Activated T-helper 2 cell treated with anti-CD3 and anti-CD28 coated beads, Interferon-gamma antibody, Interleukin-2, Interleukin-4, amounts not matched to agents 10 μg/mL and 5 μg/mL and 100 μg/mL, durations not matched to agents 14 hours and 24 hours and 36 hours (primary cell): ENCODE results near the gene CAPN5. TPM values are rescaled to one million over a fixed set of nuclear protein-coding genes. Genes with fewer than 3 reads are reported as not detected.
"Not testable (repeated sequence)": the region's sequence is repeated elsewhere in the genome, so short reads cannot be mapped to it uniquely, and the experiment has no call there.

ENCODE experiments used
- DNase-seq: peaks from one replicate; pipeline ENCODE4 v3.0.0; 2021; ENCODE audit warnings: low spot score
- H3K27ac Mint-ChIP-seq: one replicate; pipeline ENCODE4 v1.8.0; 2021; ENCODE audit warnings: mixed read lengths
- H3K27me3 Mint-ChIP-seq: one replicate; pipeline ENCODE4 v1.8.0; 2021; ENCODE audit warnings: low read depth, mixed read lengths
- H3K36me3 Mint-ChIP-seq: one replicate; pipeline ENCODE4 v1.8.0; 2021; ENCODE audit warnings: low read depth, mixed read lengths
- H3K4me1 Mint-ChIP-seq: one replicate; pipeline ENCODE4 v1.8.0; 2021; ENCODE audit warnings: low read depth, mixed read lengths
- H3K4me3 Mint-ChIP-seq: one replicate; pipeline ENCODE4 v1.8.0; 2021; ENCODE audit warnings: low read depth, mild to moderate bottlenecking, moderate library complexity, mixed read lengths
- H3K9me3 Mint-ChIP-seq: one replicate; pipeline ENCODE4 v1.8.0; 2021; ENCODE audit warnings: mixed read lengths
- intact Hi-C: fragments of 100-400 bp; cut with micrococcal nuclease; formaldehyde crosslinking; loops from one replicate; pipeline ENCODE4 v1.15.1; 2023
- total RNA-seq: library from RNA; stranded (reverse); gene quantifications from 2 replicates; pipeline ENCODE4 v1.2.3, GENCODE V29; 2022

CAPN5 gene
- total RNA-seq, 1 donor from 2014 or later, result 0.55 TPM

DNA sequence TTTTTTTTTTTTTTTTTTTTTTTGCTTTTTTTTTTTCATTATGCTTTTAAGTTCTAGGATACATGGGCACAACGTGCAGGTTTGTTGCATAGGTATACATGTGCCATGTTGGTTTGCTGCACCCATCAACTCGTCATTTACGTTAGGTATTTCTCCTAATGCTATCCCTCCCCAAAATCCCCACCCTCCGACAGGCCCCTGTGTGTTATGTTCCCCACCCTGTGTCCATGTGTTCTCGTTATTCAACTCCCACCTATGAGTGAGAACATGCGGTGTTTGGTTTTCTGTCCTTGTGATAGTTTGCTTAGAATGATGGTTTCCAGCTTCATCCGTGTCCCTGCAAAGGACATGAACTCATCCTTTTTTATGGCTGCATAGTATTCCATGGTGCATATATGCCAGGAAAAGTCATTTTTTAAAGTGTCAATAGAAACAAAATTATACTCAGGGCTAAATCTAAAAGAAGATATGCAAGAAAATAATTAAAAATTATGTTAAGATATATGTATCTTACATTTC lies 18.8 kb upstream of the CAPN5 start:
- H3K27ac Mint-ChIP-seq, H3K9me3 Mint-ChIP-seq, H3K4me3 Mint-ChIP-seq, DNase-seq, H3K36me3 Mint-ChIP-seq: not testable (repeated sequence)
- Mint-ChIP-seq H3K4me1 (peaks cover 10% of the 10 kb centered on the region), H3K27me3 (peaks cover 16% of the 10 kb centered on the region)
- intact Hi-C loops, result loop anchor here (1.0 to 5.0 kb wide), 5 partner anchors 18 to 243 kb away; partner anchors contain the start of gene CAPN5

DNA sequence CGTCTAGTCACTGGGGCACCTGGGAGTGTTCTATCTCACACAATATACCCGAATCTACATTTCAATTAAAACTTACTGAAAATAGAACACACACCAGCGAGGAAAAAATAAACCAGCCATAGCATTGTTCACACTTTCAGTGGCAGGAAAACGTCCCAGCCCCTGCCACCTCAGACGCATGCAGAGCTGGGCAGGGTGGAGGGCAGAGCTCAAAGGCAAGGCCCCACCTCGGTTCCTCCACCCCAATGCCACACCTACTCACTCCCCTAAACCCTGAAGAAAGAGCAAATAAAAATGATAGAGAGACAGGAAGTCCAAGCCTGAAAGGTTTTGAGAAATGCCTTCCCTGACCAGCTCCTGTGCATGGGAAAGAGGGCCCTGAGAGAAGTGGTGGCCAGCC lies 17.7 kb upstream of the CAPN5 start:
- H3K9me3 Mint-ChIP-seq, result no peaks in the 10 kb centered on the region
- H3K36me3 Mint-ChIP-seq, result no peaks in the 10 kb centered on the region
- peaks cover 10% of the 10 kb centered on the region for H3K4me1 Mint-ChIP-seq
- DNase-seq, result no peak
- H3K4me3 Mint-ChIP-seq, result no peak overlapping the region
- H3K27me3 Mint-ChIP-seq, result peaks cover 16% of the 10 kb centered on the region
- intact Hi-C loops, result loop anchor here (5.0 kb wide), 1 partner anchor 127 kb away; no protein-coding TSS in a partner anchor
- H3K27ac Mint-ChIP-seq, result no peak overlapping the region

DNA sequence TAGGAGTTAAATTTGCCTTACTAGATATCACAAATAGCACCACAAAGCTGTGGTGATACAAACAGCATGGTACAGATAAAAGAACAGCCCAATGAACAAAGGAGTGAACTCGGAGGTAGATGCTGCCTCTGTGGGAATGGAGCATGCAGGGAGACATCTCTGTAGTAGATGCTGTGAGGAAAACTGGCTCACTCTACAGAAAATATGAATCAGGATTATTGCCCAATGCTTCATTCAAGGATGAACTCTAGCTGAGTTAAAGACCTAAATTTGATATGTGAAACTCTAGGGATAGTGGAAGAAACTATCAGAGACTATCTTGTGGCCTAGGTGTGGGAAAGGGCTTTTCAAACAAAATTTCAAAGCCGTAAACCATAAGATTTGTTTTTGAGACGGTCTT lies 15.3 kb upstream of the CAPN5 start:
- H3K4me3 Mint-ChIP-seq, result no peak overlapping the region
- intact Hi-C loops, result no loop called here
- peaks cover 6% of the 10 kb centered on the region for H3K9me3 Mint-ChIP-seq
- no peak overlapping the region for H3K27ac Mint-ChIP-seq
- no peaks in the 10 kb centered on the region for H3K36me3 Mint-ChIP-seq
- H3K4me1 Mint-ChIP-seq, result peaks cover 4% of the 10 kb centered on the region
- no peak for DNase-seq
- H3K27me3 Mint-ChIP-seq, result peaks cover 7% of the 10 kb centered on the region

DNA sequence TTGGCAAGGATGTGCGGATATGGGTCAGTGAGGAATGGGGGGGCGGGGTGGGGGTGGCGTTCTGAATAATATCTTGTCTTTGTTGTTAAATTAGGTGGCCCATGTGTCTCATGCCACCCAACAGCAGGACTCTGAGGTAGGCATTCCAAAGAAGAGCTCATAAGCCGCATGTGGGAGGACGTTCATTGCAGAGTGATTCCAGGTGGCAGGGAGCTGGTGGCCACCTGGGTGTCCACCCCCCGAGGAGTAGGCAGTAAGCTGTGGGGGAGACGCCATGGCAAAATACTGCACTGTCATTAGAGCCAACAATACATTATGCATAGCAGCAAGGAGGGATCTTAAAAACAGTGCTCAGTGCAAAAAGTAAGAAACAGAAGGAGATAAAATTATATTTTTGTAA lies 14.3 kb upstream of the CAPN5 start:
- no peak overlapping the region for H3K27ac Mint-ChIP-seq
- intact Hi-C loops, result no loop called here
- DNase-seq, result no peak
- H3K4me3 Mint-ChIP-seq, result no peak overlapping the region
- H3K36me3 Mint-ChIP-seq, result no peaks in the 10 kb centered on the region
- peaks cover 6% of the 10 kb centered on the region for H3K27me3 Mint-ChIP-seq
- H3K4me1 Mint-ChIP-seq, result no peaks in the 10 kb centered on the region
- peaks cover 10% of the 10 kb centered on the region for H3K9me3 Mint-ChIP-seq

DNA sequence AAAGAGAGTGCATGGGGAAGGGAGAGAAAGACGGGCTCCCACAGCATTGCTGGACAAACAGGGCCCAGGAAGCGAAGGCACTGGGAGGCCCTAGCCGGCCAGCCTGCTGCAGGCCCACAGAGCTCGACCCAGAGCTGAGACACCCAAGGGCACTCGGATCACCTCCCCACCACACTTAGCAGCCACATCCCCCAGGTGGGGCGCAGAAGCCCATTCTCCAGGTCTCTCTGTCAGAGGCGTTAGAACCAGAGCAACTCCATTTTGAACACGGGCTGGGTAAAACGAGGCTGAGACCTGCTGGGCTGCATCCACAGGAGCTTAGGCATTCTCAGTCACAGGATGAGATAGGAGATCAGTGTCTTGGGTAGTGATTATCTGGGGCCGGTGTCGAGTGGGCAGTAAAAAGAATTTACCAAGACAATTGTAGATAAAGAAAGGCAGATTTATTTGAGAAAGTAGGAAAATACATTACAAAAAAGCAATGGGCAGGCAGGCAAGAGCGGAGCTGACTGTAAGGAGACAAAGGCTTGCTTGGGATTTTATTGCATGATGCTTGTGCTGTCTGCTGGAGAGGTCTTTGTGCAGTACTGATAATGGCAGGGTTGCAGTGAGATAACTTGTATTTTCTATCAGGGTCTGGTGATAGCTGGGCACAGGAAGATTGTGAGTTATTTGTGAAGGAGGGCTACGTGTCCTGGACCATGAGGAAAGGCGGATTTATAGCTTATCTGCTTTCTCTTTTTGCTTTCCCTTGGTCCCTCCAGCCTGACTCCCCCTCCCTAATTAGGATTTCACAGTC lies 13.4 kb upstream of the CAPN5 start:
- Mint-ChIP-seq H3K4me1 (no peaks in the 10 kb centered on the region), H3K4me3 (no peak overlapping the region), H3K27ac (no peak overlapping the region), H3K9me3 (peaks cover 10% of the 10 kb centered on the region), H3K27me3 (peaks cover 6% of the 10 kb centered on the region), H3K36me3 (no peaks in the 10 kb centered on the region)
- DNase-seq, result no peak
- intact Hi-C loops, result no loop called here

DNA sequence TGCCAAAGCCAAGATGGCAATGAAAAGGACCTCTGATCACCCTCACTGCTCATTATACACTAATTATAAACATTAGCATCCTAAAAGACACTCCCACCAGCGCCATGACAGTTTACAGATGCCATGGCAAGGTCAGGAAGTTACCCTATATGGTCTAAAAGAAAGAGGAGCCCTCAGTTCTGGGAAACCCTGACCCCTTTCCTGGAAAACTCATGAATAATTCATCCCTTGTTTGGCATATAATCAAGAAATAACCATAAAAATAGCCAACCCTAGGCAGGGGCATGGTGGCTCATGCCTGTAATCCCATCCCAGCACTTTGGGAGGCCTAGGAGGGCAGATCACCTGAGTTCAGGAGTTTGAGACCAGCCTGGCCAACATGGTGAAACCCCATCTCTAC lies 12.7 kb upstream of the CAPN5 start:
- peaks cover 6% of the 10 kb centered on the region for H3K27me3 Mint-ChIP-seq
- no peak overlapping the region for H3K27ac Mint-ChIP-seq
- no peaks in the 10 kb centered on the region for H3K4me1 Mint-ChIP-seq
- no peak overlapping the region for H3K4me3 Mint-ChIP-seq
- intact Hi-C loops, result no loop called here
- no peaks in the 10 kb centered on the region for H3K36me3 Mint-ChIP-seq
- no peak for DNase-seq
- peaks cover 10% of the 10 kb centered on the region for H3K9me3 Mint-ChIP-seq

DNA sequence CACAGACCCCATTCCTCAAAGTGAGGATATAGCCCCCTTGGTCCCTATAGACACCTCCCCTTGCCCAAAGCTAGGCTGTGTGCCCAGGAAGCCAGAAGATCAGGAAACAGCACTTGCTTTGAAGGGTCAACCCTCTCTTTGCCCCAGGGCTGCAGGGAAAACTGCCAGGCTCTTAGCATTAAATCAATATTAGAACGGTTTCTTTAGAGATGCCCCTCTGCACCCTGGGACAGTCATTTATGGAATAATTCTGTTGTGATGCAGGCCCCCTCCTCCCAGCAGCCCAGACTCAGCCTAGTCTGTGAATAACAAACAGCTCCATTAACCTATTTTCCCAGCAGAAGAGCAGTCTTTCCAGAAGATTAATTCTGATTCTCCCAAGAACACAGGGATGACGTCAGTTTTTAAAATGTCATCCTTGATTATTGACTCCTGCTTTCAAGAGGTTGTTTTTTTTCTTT lies 11.6 kb upstream of the CAPN5 start:
- intact Hi-C loops, result no loop called here
- H3K4me1 Mint-ChIP-seq, result no peaks in the 10 kb centered on the region
- H3K36me3 Mint-ChIP-seq, result no peaks in the 10 kb centered on the region
- peaks cover 10% of the 10 kb centered on the region for H3K9me3 Mint-ChIP-seq
- DNase-seq, result no peak
- H3K27me3 Mint-ChIP-seq, result peaks cover 10% of the 10 kb centered on the region
- no peak overlapping the region for H3K27ac Mint-ChIP-seq
- no peak overlapping the region for H3K4me3 Mint-ChIP-seq

DNA sequence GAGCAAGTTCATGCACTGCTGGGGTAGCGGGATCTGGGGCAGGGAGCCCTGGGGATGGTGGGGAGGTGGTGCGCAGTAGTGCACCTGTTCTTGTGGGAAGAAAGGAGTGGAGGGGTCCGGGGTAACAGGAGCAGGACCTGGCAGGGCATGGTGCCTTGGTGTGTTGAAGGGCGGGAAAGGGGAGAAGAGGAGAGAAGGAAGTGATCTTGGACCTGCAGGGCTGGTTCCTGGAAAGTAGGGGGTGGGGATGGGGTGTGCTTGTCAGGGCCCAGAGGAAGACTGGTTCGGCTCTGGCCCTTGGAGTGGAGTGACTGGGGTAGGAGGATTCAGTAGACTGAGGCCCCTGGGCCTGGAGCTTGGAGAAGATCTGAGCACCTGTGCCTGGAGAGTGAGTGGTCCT lies 10.9 kb upstream of the CAPN5 start:
- Mint-ChIP-seq H3K4me1 (no peaks in the 10 kb centered on the region), H3K36me3 (no peaks in the 10 kb centered on the region), H3K27ac (no peak overlapping the region), H3K9me3 (peaks cover 10% of the 10 kb centered on the region), H3K27me3 (peaks cover 18% of the 10 kb centered on the region), H3K4me3 (no peak overlapping the region)
- intact Hi-C loops, result no loop called here
- DNase-seq, result no peak

DNA sequence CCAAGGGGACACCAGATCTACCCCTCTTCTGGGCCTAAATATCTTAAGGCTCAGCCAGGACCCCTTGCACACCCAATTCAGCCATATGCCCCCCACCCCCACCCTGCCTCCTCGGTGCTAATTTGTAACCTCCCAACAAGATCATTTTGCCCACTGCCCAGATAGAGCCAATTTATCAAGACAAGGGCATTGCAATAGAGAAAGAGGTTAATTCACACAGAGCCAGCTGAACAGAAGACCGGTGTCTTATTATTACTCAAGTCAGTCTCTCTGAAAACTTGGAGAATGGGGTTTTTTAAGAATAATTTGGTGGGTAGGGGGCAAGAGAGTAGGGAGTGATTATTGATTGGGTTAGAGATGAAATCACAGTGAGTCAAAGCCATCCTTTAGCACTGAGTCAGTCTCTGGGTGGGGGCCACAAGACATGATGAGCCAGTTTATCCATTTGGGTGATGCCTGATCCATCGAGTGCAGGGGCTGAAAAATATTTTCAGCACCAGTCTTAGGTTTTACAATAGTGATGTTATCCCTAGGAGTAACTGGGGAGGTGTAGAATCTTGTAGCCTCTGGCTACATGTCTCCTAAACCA lies 9.9 kb upstream of the CAPN5 start:
- H3K27me3 Mint-ChIP-seq, result peaks cover 18% of the 10 kb centered on the region

DNA sequence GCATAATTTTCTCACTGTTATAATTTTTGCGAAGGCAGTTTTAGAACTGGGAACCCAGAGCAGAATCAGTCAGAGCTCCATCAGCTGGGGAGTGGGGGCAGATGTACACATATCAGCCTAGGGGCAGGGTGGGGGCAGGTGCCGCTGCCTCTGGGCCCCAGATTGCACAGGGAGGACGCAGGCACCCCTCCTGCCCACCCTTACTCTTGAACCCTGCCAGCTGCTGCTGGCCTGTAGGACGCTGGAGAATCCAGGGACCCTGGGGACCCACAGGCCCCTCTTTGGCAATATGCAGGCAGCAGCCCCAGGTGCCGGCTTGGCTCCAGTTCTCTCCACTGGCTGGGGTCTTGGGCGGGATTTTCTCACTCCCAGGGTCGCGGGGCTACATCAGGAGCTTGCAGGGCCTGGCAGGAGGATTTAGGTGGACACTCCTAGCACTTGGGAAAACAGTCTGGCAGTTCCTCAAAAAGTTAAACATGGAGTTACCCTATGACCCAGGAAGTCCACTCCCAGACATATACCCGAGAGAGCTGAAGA lies 8.8 kb upstream of the CAPN5 start:
- Mint-ChIP-seq H3K36me3 (no peaks in the 10 kb centered on the region), H3K4me3 (no peak overlapping the region), H3K9me3 (peaks cover 10% of the 10 kb centered on the region), H3K27ac (no peak overlapping the region), H3K27me3 (peaks cover 18% of the 10 kb centered on the region), H3K4me1 (no peaks in the 10 kb centered on the region)
- intact Hi-C loops, result no loop called here
- no peak for DNase-seq

More for the DNA sequence above, 9.9 kb upstream of the CAPN5 start:
- no peak for DNase-seq
- intact Hi-C loops, result no loop called here
- no peak overlapping the region for H3K4me3 Mint-ChIP-seq
- H3K4me1 Mint-ChIP-seq, result no peaks in the 10 kb centered on the region
- no peak overlapping the region for H3K27ac Mint-ChIP-seq
- no peaks in the 10 kb centered on the region for H3K36me3 Mint-ChIP-seq
- peaks cover 10% of the 10 kb centered on the region for H3K9me3 Mint-ChIP-seq

DNA sequence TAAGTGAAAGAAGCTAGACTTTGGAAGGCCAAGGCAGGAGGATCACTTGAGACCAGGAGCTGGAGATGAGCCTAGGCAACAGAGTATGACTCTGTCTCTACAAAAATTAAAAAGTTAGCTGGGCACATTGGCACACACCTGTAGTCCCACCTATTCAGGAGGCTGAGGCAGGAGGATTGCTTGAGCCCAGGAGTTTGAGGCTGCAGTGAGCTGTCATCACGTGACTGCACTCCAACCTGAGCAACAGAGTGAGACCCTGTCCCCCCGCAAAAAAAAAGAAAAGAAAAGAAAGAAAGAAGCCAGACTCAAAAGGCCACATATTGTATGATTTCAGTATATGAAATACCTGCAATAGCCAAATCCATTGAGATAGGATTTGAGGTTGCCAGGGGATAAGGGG lies 7.9 kb upstream of the CAPN5 start:
- H3K4me1 Mint-ChIP-seq, result no peaks in the 10 kb centered on the region
- no peak overlapping the region for H3K4me3 Mint-ChIP-seq
- H3K27me3 Mint-ChIP-seq, result peaks cover 18% of the 10 kb centered on the region
- no peak overlapping the region for H3K27ac Mint-ChIP-seq
- no peaks in the 10 kb centered on the region for H3K36me3 Mint-ChIP-seq
- H3K9me3 Mint-ChIP-seq, result peaks cover 10% of the 10 kb centered on the region
- no peak for DNase-seq
- intact Hi-C loops, result no loop called here

DNA sequence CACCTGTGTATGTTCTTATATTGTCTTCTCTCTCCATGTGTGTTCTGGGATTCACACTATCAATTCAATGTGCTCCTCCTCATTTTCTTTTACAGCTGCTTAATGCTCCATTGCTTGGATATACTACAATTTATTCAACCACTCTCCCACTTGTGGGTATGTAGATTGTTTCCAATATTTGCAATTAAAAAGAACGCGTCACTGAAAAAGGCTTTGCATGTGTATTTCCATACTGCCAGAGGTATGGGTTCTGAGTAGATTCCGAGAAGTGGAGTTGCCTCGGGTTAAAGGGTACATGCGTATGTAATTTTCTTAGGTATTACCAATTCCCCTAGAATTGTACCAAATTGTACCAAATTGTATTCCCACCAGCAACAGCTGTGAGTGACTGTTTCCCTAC lies 7.0 kb upstream of the CAPN5 start:
- Mint-ChIP-seq H3K27me3 (peaks cover 17% of the 10 kb centered on the region), H3K27ac (no peak overlapping the region), H3K9me3 (peaks cover 10% of the 10 kb centered on the region), H3K36me3 (no peaks in the 10 kb centered on the region), H3K4me3 (no peak overlapping the region), H3K4me1 (no peaks in the 10 kb centered on the region)
- DNase-seq, result no peak
- intact Hi-C loops, result no loop called here

DNA sequence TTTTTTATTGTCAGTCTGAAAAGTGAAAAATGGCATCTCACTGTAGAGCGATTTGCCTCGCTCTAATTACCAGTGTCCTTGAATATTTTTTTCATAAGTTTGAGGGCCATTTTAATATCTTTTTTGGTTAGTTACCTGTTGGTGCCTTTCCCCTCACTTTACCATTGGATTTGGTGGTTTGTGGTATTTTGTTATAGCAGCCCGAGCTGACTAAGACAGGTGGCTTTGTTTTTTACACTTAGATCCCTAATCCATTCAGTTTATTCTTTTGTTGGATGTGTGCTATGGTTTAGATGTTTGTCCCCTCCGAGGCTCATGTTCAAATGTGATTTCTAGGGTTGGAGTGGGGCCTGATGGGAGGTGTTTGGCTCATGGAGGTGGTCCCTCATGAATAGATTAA lies 6.5 kb upstream of the CAPN5 start:
- no peak for DNase-seq
- Mint-ChIP-seq H3K4me1 (no peaks in the 10 kb centered on the region), H3K4me3 (no peak overlapping the region), H3K27me3 (peaks cover 16% of the 10 kb centered on the region), H3K27ac (no peak overlapping the region), H3K36me3 (no peaks in the 10 kb centered on the region), H3K9me3 (peaks cover 10% of the 10 kb centered on the region)
- intact Hi-C loops, result no loop called here
